Fibroblast of villous mesenchyme (primary cell): ENCODE results near the gene FOXO1. TPM values are rescaled to one million over a fixed set of nuclear protein-coding genes. Genes with fewer than 3 reads are reported as not detected.

Experiments used
- DNase-seq: peaks from one replicate; pipeline ENCODE4 v3.0.0-alpha.2; 2010; ENCODE audit warnings: low read depth
- H3K4me3 ChIP-seq: 2 replicates; pipeline ENCODE4 v1.5.1; 2011; ENCODE audit warnings: low read depth, mild to moderate bottlenecking, low read length
- CTCF ChIP-seq: IDR thresholded peaks from 2 replicates; pipeline ENCODE4 v1.5.1; 2012; ENCODE audit warnings: low read depth, mild to moderate bottlenecking, low read length; ENCODE audit not compliant: insufficient read depth
- total RNA-seq: library from RNA; depleted of rRNA; stranded (reverse); fragments of >200 nt; gene quantifications from 2 replicates; pipeline ENCODE4 v1.2.3, GENCODE V29; 2012

FOXO1 gene
- total RNA-seq, 1 donor: 9.5 TPM

GRCh38 chr13:40640202-40640601 is 26.2 kb downstream of the FOXO1 start:
- no peak for TF ChIP-seq CTCF
- no peak for DNase-seq
- H3K4me3 ChIP-seq: no peak overlapping the region

GRCh38 chr13:40639221-40639681 is 27.2 kb downstream of the FOXO1 start:
- DNase-seq: peak; percentile 56
- no peak for TF ChIP-seq CTCF
- H3K4me3 ChIP-seq: no peak overlapping the region

GRCh38 chr13:40637643-40638042 is 28.8 kb downstream of the FOXO1 start:
- peak; percentile 76 for DNase-seq
- no peak overlapping the region for H3K4me3 ChIP-seq
- no peak for TF ChIP-seq CTCF

- DNase-seq: no peak
- TF ChIP-seq CTCF: no peak
These were observed 31.0 kb downstream of the FOXO1 start for GRCh38 chr13:40635315-40635995.

GRCh38 chr13:40632915-40633314 is 33.5 kb downstream of the FOXO1 start:
- DNase-seq: no peak

More at GRCh38 chr13:40635315-40635995, 31.0 kb downstream of the FOXO1 start:
- H3K4me3 ChIP-seq: no peak overlapping the region

GRCh38 chr13:40631605-40632004 is 34.8 kb downstream of the FOXO1 start:
- DNase-seq: no peak
- no peak overlapping the region for H3K4me3 ChIP-seq
- TF ChIP-seq CTCF: no peak

More at GRCh38 chr13:40632915-40633314, 33.5 kb downstream of the FOXO1 start:
- no peak overlapping the region for H3K4me3 ChIP-seq
- TF ChIP-seq CTCF: no peak

- no peak for DNase-seq
- TF ChIP-seq CTCF: no peak
These were observed 36.6 kb downstream of the FOXO1 start for GRCh38 chr13:40629678-40630384.

More at GRCh38 chr13:40629678-40630384, 36.6 kb downstream of the FOXO1 start:
- H3K4me3 ChIP-seq: no peak overlapping the region
